Caco-2 (cell line): ENCODE measurements around the gene UBN1. TPM values are rescaled to one million over a fixed set of nuclear protein-coding genes. Genes with fewer than 3 reads are reported as not detected.

Source experiments
- BruUV-seq: library from RNA; stranded (reverse); fragments of 400-500 nt; replicated peaks from 2 replicates; lab custom pipeline; 2021; lab: Mats Ljungman, UMichigan
- CTCF ChIA-PET: fragments of 300-600 bp; sonication (Branson Sonifier 250); formaldehyde crosslinking; loops from one replicate; lab custom pipeline; 2022; ENCODE audit warnings: antibody characterized with exemption; lab: Charles Lee
- POLR2A ChIA-PET: fragments of 300-600 bp; sonication (Branson Sonifier 250); formaldehyde crosslinking; loops from one replicate; lab custom pipeline; 2022; ENCODE audit warnings: antibody characterized with exemption; lab: Charles Lee
- DNase-seq, 2 experiments: peaks; one replicate each; pipeline versions ENCODE4 v3.0.0 to v3.0.0-alpha.2; 2020 to 2022
- H3K27me3 ChIP-seq: replicated peaks from 2 replicates; pipeline ENCODE4 v1.6.0; 2011; ENCODE audit warnings: low read length; ENCODE audit not compliant: control insufficient read depth, insufficient read depth
- H3K36me3 ChIP-seq: 2 replicates; pipeline ENCODE4 v1.5.1; 2011; ENCODE audit warnings: low read length; ENCODE audit not compliant: control insufficient read depth, insufficient read depth
- H3K4me1 ChIP-seq: fragments of 250-450 bp; sonication (Bioruptor Pico); 2 replicates; pipeline ENCODE4 v1.5.1; 2020; ENCODE audit warnings: mild to moderate bottlenecking
- H3K4me3 ChIP-seq: 2 replicates; pipeline ENCODE4 v1.5.1; 2011; ENCODE audit warnings: low read depth, mild to moderate bottlenecking, control low read depth, low read length
- H3K9me3 ChIP-seq: fragments of 250-450 bp; sonication (Bioruptor Pico); 2 replicates; pipeline ENCODE4 v1.5.1; 2020; ENCODE audit warnings: mild to moderate bottlenecking, moderate library complexity
- H3K27ac Mint-ChIP-seq: one replicate; pipeline ENCODE4 v1.8.0; 2022; ENCODE audit warnings: mixed read lengths; ENCODE audit not compliant: unreplicated experiment
- H3K27me3 Mint-ChIP-seq: one replicate; pipeline ENCODE4 v1.8.0; 2022; ENCODE audit warnings: mixed read lengths; ENCODE audit not compliant: insufficient read depth, unreplicated experiment
- H3K36me3 Mint-ChIP-seq: one replicate; pipeline ENCODE4 v1.8.0; 2022; ENCODE audit warnings: mild to moderate bottlenecking, mixed read lengths; ENCODE audit not compliant: insufficient read depth, unreplicated experiment
- H3K4me1 Mint-ChIP-seq: one replicate; pipeline ENCODE4 v1.8.0; 2022; ENCODE audit warnings: low read depth, mixed read lengths; ENCODE audit not compliant: unreplicated experiment
- H3K4me3 Mint-ChIP-seq: one replicate; pipeline ENCODE4 v1.8.0; 2022; ENCODE audit warnings: mild to moderate bottlenecking, moderate library complexity, mixed read lengths; ENCODE audit not compliant: unreplicated experiment
- H3K9me3 Mint-ChIP-seq: one replicate; pipeline ENCODE4 v1.8.0; 2022; ENCODE audit warnings: mixed read lengths; ENCODE audit not compliant: unreplicated experiment
- CTCF ChIP-seq, 2 experiments: fragments of 200-600 bp in 1 of 2; IDR thresholded peaks; 1 replicate in 1 of 2; 2 replicates in 1 of 2; pipeline versions ENCODE4 v1.5.1 to v1.8.0; 2011 to 2022; ENCODE audit warnings: antibody characterized with exemption in 1 of 2, control low read depth in 1 of 2, inconsistent platforms in 1 of 2, low read depth in 1 of 2, low read length in 1 of 2, mild to moderate bottlenecking in 1 of 2, moderate library complexity in 1 of 2; ENCODE audit not compliant: insufficient read depth in 1 of 2, severe bottlenecking in 1 of 2, unreplicated experiment in 1 of 2
- intact Hi-C: fragments of 100-400 bp; cut with micrococcal nuclease; formaldehyde crosslinking; loops from one replicate; pipeline ENCODE4 v1.10.0; 2022; ENCODE audit not compliant: unreplicated experiment
- total RNA-seq: library from RNA; stranded (reverse); gene quantifications from 2 replicates; pipeline ENCODE4 v1.2.3, GENCODE V29; 2022

UBN1 gene
- total RNA-seq, 1 experiment from 2014 or later, result 31.5 TPM

GRCh38 chr16:4897328-4897727, 50.0 kb downstream of the UBN1 start:
- no peak overlapping the region for H3K4me3 Mint-ChIP-seq
- no peaks in the 10 kb centered on the region for H3K27me3 Mint-ChIP-seq
- H3K9me3 Mint-ChIP-seq, result no peaks in the 10 kb centered on the region
- POLR2A ChIA-PET, result no interaction called here
- Histone ChIP-seq H3K36me3 (peaks cover 6% of the 10 kb centered on the region), H3K4me1 (no peaks in the 10 kb centered on the region), H3K9me3 (no peaks in the 10 kb centered on the region), H3K27me3 (no peaks in the 10 kb centered on the region), H3K4me3 (no peak overlapping the region)
- H3K36me3 Mint-ChIP-seq, result peaks cover 67% of the 10 kb centered on the region
- no TSS peak for BruUV-seq
- no peak for TF ChIP-seq CTCF (IDR thresholded peaks at IDR 0.05; ENCODE audit: insufficient read depth in 1 of 2, low read depth in 1 of 2, low read length in 1 of 2, severe bottlenecking in 1 of 2, unreplicated experiment in 1 of 2)
- CTCF ChIA-PET, result no interaction called here
- no peaks in the 10 kb centered on the region for H3K4me1 Mint-ChIP-seq
- no peak for DNase-seq
- no peak overlapping the region for H3K27ac Mint-ChIP-seq
- intact Hi-C loops, result no loop called here

- ChIA-PET CTCF (no interaction called here), POLR2A (no interaction called here)
- no peak overlapping the region for H3K27ac Mint-ChIP-seq
- no TSS peak for BruUV-seq
- no peak overlapping the region for H3K4me3 ChIP-seq
- H3K36me3 Mint-ChIP-seq, result peaks cover 65% of the 10 kb centered on the region
- intact Hi-C loops, result no loop called here
- H3K4me1 ChIP-seq, result no peaks in the 10 kb centered on the region
- no peak for DNase-seq
- no peaks in the 10 kb centered on the region for H3K4me1 Mint-ChIP-seq
- H3K9me3 Mint-ChIP-seq, result no peaks in the 10 kb centered on the region
- no peaks in the 10 kb centered on the region for H3K27me3 ChIP-seq
- H3K9me3 ChIP-seq, result no peaks in the 10 kb centered on the region
- no peaks in the 10 kb centered on the region for H3K27me3 Mint-ChIP-seq
- no peak overlapping the region for H3K4me3 Mint-ChIP-seq
- peaks cover 8% of the 10 kb centered on the region for H3K36me3 ChIP-seq
- TF ChIP-seq CTCF (IDR thresholded peaks at IDR 0.05; ENCODE audit: insufficient read depth in 1 of 2, low read depth in 1 of 2, low read length in 1 of 2, severe bottlenecking in 1 of 2, unreplicated experiment in 1 of 2), result no peak
Observed at GRCh38 chr16:4898811-4899473, 51.7 kb downstream of the UBN1 start.

GRCh38 chr16:4899474-4899846, 52.2 kb downstream of the UBN1 start:
- no peaks in the 10 kb centered on the region for H3K4me1 Mint-ChIP-seq
- ChIA-PET POLR2A (no interaction called here), CTCF (no interaction called here)
- no peak overlapping the region for H3K4me3 ChIP-seq
- no peaks in the 10 kb centered on the region for H3K9me3 ChIP-seq
- H3K9me3 Mint-ChIP-seq, result no peaks in the 10 kb centered on the region
- no peaks in the 10 kb centered on the region for H3K4me1 ChIP-seq
- H3K27me3 ChIP-seq, result no peaks in the 10 kb centered on the region
- intact Hi-C loops, result no loop called here
- H3K36me3 ChIP-seq, result peaks cover 8% of the 10 kb centered on the region
- DNase-seq, result no peak
- no peak for TF ChIP-seq CTCF (IDR thresholded peaks at IDR 0.05; ENCODE audit: insufficient read depth in 1 of 2, low read depth in 1 of 2, low read length in 1 of 2, severe bottlenecking in 1 of 2, unreplicated experiment in 1 of 2)
- no peak overlapping the region for H3K4me3 Mint-ChIP-seq
- BruUV-seq, result no TSS peak
- H3K27ac Mint-ChIP-seq, result no peak overlapping the region
- peaks cover 70% of the 10 kb centered on the region for H3K36me3 Mint-ChIP-seq
- no peaks in the 10 kb centered on the region for H3K27me3 Mint-ChIP-seq
